Omental fat pad (tissue), 4 donors: ENCODE measurements around the gene TMX4. TPM values are rescaled to one million over a fixed set of nuclear protein-coding genes. Genes with fewer than 3 reads are reported as not detected.

Experiments
- ATAC-seq: fragments of 150-250 bp; one replicate; pipeline ENCODE4 v1.9.1; 2016; ENCODE audit warnings: mild to moderate bottlenecking, moderate library complexity; ENCODE audit not compliant: low FRiP score
- DNase-seq: peaks from one replicate; pipeline ENCODE4 v3.0.0-alpha.2; 2019; ENCODE audit warnings: low spot score
- total RNA-seq, 4 donors: library from RNA; depleted of rRNA; stranded (reverse); fragments of >200 nt; gene quantifications; one replicate each; pipeline ENCODE4 v1.1.0, GENCODE V29; 2016
- TF ChIP-seq, protein P1 (sequence below), 3 donors: fragments of 450-650 bp; IDR thresholded peaks; one replicate each; pipeline ENCODE4 v1.5.1; 2016 to 2017; ENCODE audit warnings: antibody characterized with exemption in 3 of 3, mild to moderate bottlenecking in 3 of 3, moderate library complexity in 2 of 3

The TMX4 gene
- total RNA-seq, 4 donors from 2014 or later = 30.8 to 48.8 (median 41.6) TPM

DNA sequence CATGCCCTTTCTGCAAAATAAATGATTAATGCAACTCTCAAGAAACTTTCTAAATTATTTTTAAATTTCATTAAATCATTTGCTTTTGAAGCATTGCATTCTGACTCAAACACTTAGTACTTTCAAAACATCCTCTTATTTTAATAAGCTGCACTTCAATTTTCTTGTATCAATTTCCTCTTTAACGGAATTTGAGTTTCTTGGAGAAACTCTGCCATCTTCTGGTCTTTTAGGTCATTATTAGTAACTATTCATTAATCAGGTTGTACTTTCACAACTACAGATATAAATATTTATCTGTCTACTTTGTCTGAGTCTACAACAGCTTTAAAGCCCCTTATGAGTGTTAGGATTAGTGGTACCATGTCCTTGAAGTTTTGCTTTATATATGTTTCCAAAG lies 30.2 kb downstream of the TMX4 start:
- TF ChIP-seq, protein P1, sequence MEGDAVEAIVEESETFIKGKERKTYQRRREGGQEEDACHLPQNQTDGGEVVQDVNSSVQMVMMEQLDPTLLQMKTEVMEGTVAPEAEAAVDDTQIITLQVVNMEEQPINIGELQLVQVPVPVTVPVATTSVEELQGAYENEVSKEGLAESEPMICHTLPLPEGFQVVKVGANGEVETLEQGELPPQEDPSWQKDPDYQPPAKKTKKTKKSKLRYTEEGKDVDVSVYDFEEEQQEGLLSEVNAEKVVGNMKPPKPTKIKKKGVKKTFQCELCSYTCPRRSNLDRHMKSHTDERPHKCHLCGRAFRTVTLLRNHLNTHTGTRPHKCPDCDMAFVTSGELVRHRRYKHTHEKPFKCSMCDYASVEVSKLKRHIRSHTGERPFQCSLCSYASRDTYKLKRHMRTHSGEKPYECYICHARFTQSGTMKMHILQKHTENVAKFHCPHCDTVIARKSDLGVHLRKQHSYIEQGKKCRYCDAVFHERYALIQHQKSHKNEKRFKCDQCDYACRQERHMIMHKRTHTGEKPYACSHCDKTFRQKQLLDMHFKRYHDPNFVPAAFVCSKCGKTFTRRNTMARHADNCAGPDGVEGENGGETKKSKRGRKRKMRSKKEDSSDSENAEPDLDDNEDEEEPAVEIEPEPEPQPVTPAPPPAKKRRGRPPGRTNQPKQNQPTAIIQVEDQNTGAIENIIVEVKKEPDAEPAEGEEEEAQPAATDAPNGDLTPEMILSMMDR (IDR thresholded peaks at IDR 0.05) = no peak
- DNase-seq (no peak), ATAC-seq (no peak)

DNA sequence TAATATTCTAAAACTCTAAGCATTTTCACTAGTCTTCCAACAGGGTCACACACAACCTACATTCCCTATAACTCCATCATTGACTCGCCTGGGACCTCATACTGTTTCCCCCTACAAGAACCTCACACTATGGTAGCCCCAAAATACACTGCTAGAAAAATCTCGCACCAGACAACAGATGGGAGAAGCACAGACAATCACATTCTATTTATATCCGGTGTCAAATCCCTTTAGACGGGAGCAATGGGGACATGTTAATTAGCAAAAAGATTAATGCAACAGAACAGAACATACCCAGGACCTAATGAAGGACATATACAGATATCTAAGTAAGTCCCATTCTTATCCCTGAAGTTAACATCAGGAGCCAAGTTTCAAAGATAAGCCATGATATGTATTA lies 33.6 kb downstream of the TMX4 start:
- TF ChIP-seq, protein P1 (IDR thresholded peaks at IDR 0.05) = no peak
- no peak for DNase-seq
- no peak for ATAC-seq

DNA sequence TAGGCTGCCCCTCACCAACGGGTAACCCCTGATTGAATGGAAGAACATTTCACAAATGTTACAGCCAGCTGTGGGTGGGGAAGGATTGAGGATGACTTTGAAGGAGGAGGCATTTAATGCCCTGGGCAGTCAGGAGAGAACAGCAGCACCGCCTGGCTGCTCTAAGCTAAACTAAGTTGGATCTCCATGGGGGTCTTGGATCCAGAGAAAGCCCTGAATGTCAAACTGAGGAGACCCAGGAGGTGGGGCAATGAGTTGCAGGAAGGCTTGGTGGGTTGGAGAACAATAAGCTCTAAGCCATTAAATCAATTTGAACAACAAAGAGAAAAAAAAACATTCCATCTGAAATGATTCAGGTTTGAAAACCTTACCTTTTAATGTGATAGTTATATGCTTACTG lies 35.4 kb downstream of the TMX4 start:
- no peak for ATAC-seq
- TF ChIP-seq, protein P1 (IDR thresholded peaks at IDR 0.05) = no peak
- DNase-seq = no peak

DNA sequence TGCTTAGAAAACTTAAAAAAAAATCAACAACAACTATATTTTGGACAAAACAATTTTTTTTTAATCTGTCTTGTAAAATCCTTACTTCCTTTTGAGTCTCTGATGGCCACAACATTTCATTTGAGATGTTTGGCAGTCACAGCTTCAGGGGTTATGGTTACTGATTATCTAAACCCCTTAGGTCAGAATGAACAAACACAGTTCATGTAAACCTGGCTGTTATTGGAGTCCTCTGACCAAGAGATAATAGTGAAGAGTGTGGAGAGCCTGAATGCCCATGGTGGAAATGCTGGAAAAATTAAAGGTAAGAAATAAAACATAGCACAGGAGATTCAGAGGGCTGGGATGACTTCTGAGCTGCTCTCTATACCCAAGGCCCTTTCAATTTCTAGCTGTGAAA lies 38.2 kb downstream of the TMX4 start:
- TF ChIP-seq, protein P1 (IDR thresholded peaks at IDR 0.05) = no peak
- DNase-seq (no peak), ATAC-seq (no peak)

DNA sequence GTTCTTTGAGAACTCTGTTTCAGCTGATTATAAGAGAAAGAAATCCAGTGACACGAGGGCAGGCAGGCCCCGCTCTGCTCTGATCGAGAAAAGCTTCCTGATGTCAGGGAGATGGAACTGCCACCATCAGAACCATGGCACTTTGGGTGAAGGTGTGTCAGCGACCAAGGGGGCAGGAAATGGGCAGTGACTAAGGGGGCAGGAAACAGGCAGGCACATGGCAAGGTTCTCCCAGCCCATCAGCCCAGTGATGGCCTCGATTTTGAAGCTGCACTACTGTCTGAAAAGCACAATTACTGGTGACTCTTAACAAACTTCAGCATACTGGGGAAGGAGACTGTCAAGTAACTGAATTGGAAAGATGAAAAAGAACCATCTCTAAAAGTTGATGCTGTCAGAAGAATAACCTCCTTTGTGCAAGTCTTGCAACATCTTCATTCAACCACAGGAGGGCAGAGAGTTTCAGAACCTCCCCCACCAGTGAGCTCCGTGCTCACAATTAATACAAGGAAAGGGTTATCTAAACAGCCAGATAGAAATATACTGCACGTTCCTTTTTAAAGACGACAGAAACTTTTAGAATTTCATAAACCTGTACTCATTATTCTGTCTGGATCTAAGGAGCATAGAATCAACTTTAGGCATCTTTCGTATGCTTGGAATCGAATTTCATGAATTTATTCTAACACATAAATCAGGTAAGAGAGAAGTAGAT lies 39.1 kb downstream of the TMX4 start:
- no peak for DNase-seq
- ATAC-seq = no peak
- TF ChIP-seq, protein P1 (IDR thresholded peaks at IDR 0.05) = no peak

DNA sequence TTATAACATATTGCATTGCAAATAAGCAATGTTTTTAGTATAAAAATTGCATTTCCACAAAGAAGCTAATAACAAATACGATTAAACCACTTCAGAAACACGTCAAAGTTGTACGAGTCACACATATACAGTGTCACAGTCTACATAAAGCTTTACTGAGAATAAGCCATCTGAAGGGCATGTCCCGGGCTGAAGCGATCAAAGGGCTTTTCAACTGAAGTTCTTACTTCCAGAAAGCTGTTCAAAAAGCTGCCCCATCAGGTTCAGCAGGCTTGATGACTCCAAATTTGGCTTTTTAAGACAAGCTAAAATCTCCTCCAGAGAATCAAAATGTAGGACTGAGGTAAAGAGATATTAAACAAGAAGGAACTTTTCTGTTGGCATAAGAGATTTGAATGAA lies 41.9 kb downstream of the TMX4 start:
- DNase-seq = no peak
- no peak for ATAC-seq
- TF ChIP-seq, protein P1 (IDR thresholded peaks at IDR 0.05) = no peak

DNA sequence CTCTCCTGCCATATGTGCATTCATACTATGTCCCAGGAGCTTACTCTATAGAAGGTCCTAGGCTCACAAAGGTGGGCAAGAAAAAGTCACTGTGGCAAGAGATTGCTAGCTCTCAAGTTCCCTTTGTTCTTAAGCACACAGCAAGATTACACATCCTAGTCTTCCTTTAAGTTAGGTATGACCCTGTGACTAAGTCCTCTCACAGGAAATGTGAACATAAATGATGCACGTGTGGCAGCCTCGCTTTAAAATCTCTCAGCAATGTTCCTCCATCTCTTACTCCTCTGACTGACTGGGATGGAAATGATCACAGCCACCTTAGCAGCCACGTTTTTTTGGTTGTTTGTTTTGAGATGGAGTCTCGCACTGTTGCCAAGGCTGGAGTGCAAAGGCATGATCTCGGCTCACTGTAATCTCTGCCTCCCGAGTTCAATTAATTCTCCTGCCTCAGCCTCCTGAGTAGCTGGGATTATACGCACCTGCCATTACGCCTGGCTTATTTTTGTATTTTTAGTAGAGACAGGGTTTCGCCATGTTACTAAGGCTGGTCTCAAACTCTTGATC lies 43.6 kb downstream of the TMX4 start:
- no peak for DNase-seq
- ATAC-seq = no peak
- TF ChIP-seq, protein P1 (IDR thresholded peaks at IDR 0.05) = no peak
